Cardiac muscle cell (in vitro differentiated cells and primary cell): Measurements from ENCODE around the gene METTL9. TPM values are rescaled to one million over a fixed set of nuclear protein-coding genes. Genes with fewer than 3 reads are reported as not detected.

Experiments
- DNase-seq, 2 donors: peaks; one replicate each; pipeline versions ENCODE4 v3.0.0 to v3.0.0-alpha.2; 2010 to 2017; ENCODE audit warnings: low read depth in 1 of 2, low spot score in 1 of 2
- H3K27ac ChIP-seq: fragments of 200-600 bp; sonication (generic); 2 replicates; pipeline ENCODE4 v1.5.1; 2016
- H3K27me3 ChIP-seq: fragments of 200-600 bp; sonication (generic); 2 replicates; pipeline ENCODE4 v1.6.0; 2016; ENCODE audit warnings: control low read depth
- H3K36me3 ChIP-seq: fragments of 200-600 bp; sonication (generic); 2 replicates; pipeline ENCODE4 v1.5.1; 2016; ENCODE audit warnings: control low read depth
- H3K4me1 ChIP-seq: fragments of 200-600 bp; sonication (generic); 2 replicates; pipeline ENCODE4 v1.8.1; 2017; ENCODE audit warnings: low read depth, mild to moderate bottlenecking, mixed run types
- H3K4me3 ChIP-seq: fragments of 200-600 bp; sonication (generic); 2 replicates; pipeline ENCODE4 v1.5.1; 2016; ENCODE audit warnings: mild to moderate bottlenecking
- H3K9me3 ChIP-seq: fragments of 200-600 bp; sonication (generic); 2 replicates; pipeline ENCODE4 v1.5.1; 2017; ENCODE audit warnings: low read depth, mild to moderate bottlenecking, control low read depth
- polyA plus RNA-seq: library from polyadenylated mRNA; unstranded; fragments of >200 nt; fragmentation: Nextera tagmentation; extraction: Ambion mirVana; gene quantifications from 2 replicates; pipeline ENCODE4 v1.2.1, GENCODE V29; 2016
- total RNA-seq: library from RNA; depleted of rRNA; stranded (reverse); fragments of >200 nt; gene quantifications from 2 replicates; pipeline ENCODE4 v1.2.3, GENCODE V29; 2016
- TF ChIP-seq, protein P1 (sequence below): IDR thresholded peaks from 2 replicates; pipeline ENCODE4 v1.5.1; 2012; ENCODE audit warnings: low read depth, mild to moderate bottlenecking, low read length

The METTL9 gene
- total and polyA plus RNA-seq, 2 experiments from 2014 or later = 125 to 313 TPM

DNA sequence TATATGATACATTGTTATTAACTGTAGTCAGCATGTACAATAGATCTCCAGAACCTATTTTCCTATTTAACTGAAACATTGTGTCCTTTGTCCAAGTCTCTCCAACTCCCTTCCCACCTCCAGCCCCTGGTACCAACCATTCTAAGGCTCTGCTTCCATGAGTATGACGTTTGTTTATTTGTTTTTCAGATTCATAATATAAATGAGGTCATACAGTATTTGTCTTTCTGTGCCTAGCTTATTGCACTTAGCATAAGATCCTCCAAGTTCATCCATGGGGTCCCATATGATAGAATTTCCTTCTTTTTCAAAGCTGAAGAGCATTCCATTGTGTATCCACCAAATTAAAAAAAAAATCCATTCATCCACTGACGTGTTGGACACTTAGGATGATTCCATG, 103.8 kb downstream of the METTL9 start:
- H3K27me3 ChIP-seq = no peaks in the 10 kb centered on the region
- no peak overlapping the region for H3K4me3 ChIP-seq
- no peak overlapping the region for H3K27ac ChIP-seq
- H3K4me1 ChIP-seq = no peaks in the 10 kb centered on the region
- no peaks in the 10 kb centered on the region for H3K9me3 ChIP-seq
- DNase-seq = no peak
- TF ChIP-seq, protein P1, sequence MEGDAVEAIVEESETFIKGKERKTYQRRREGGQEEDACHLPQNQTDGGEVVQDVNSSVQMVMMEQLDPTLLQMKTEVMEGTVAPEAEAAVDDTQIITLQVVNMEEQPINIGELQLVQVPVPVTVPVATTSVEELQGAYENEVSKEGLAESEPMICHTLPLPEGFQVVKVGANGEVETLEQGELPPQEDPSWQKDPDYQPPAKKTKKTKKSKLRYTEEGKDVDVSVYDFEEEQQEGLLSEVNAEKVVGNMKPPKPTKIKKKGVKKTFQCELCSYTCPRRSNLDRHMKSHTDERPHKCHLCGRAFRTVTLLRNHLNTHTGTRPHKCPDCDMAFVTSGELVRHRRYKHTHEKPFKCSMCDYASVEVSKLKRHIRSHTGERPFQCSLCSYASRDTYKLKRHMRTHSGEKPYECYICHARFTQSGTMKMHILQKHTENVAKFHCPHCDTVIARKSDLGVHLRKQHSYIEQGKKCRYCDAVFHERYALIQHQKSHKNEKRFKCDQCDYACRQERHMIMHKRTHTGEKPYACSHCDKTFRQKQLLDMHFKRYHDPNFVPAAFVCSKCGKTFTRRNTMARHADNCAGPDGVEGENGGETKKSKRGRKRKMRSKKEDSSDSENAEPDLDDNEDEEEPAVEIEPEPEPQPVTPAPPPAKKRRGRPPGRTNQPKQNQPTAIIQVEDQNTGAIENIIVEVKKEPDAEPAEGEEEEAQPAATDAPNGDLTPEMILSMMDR = no peak
- H3K36me3 ChIP-seq = no peaks in the 10 kb centered on the region

DNA sequence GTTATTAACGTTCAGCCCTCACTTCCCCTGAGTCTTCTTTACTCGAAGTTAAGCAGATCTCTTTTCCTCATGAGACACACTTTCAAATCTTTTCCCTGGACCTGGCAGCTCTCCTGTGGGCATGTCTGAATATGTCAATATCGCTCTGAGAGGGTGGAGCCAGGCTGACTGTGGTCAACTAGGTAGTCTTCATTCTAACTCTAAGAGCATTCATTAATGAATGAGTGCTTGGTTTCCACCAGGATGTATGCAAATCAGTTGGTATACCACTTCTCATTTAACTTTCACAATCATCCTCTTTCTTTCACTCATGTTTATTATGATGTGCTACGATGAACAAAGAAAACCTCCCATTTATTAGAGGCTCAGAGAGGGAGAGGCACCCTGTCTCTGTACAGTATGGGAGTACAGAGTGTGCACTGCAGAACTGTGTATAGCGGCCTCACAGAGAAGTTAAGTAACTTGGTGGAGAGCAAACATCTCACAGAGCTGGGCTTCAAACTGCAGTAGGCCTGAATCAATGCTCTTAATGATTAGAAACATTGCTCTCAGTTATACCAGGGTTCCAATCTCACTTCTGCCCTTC, 104.3 kb downstream of the METTL9 start:
- TF ChIP-seq, protein P1 = no peak
- Histone ChIP-seq H3K36me3 (no peaks in the 10 kb centered on the region), H3K4me3 (no peak overlapping the region), H3K9me3 (no peaks in the 10 kb centered on the region), H3K27ac (no peak overlapping the region), H3K4me1 (no peaks in the 10 kb centered on the region), H3K27me3 (no peaks in the 10 kb centered on the region)
- DNase-seq = no peak

DNA sequence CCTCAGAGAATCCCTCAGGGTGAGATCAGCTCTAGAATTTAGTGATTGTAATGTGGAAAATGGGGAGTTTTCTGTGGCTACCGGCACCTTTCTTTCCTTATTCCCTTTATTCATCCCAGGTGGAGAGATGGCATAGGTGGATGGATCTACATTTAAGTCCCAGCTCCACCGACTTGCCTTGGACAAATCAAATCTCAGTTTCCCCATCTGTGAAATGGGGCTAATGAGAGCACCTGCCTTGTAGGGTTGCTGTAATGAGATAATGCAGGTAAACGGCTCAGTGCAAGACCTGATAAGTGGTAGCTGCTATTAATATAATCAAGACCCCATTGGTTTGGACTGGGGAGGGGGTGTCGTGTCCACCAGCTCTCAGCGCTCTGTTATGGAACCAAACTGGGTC, 104.9 kb downstream of the METTL9 start:
- DNase-seq = no peak
- no peak overlapping the region for H3K27ac ChIP-seq
- H3K4me1 ChIP-seq = no peaks in the 10 kb centered on the region
- no peaks in the 10 kb centered on the region for H3K27me3 ChIP-seq
- TF ChIP-seq, protein P1 = no peak
- no peak overlapping the region for H3K4me3 ChIP-seq
- no peaks in the 10 kb centered on the region for H3K36me3 ChIP-seq
- H3K9me3 ChIP-seq = no peaks in the 10 kb centered on the region

DNA sequence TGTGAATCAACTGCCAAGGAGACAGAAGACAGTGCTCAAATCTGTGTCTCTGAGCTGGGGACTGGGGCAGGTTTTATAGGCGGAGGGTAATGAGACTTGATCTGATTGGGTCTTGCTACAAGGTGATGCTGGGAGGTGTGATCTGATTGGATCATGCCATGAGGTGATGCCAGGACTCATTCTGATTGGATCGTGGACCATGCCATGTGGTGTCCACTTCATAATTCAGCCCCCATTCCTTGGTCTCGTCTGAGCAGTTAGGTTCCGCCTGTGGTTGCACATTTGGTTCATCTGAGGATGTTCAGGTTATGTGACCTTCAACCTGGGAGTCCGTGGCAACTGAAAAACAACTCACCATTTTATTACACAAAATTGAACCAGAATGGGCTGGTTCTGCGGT, 105.4 kb downstream of the METTL9 start:
- TF ChIP-seq, protein P1 = no peak
- no peaks in the 10 kb centered on the region for H3K27me3 ChIP-seq
- no peak overlapping the region for H3K4me3 ChIP-seq
- H3K27ac ChIP-seq = no peak overlapping the region
- H3K36me3 ChIP-seq = no peaks in the 10 kb centered on the region
- DNase-seq = no peak
- no peaks in the 10 kb centered on the region for H3K4me1 ChIP-seq
- no peaks in the 10 kb centered on the region for H3K9me3 ChIP-seq

Other genes with a start within 250 kb of the METTL9 start
- not detected in 2 replicates for gene IGSF6, start 53.0 kb downstream of the METTL9 start, total RNA-seq
- 0.13 TPM in 1 of 2 replicates, not detected in the other for gene IGSF6, start 53.0 kb downstream of the METTL9 start, polyA plus RNA-seq
- 0.11 and 0.51 TPM in 2 replicates for gene OTOA, start 64.4 kb downstream of the METTL9 start, total RNA-seq
- gene OTOA, start 64.4 kb downstream of the METTL9 start, polyA plus RNA-seq = not detected in 2 replicates